Esophagus squamous epithelium (tissue), 5 donors: ENCODE results near the gene TRIP4. TPM values are rescaled to one million over a fixed set of nuclear protein-coding genes. Genes with fewer than 3 reads are reported as not detected.

Experiments used
- DNase-seq: peaks from one replicate; lab custom pipeline; 2025; lab: John Stamatoyannopoulos, UW
- H3K27ac ChIP-seq, 4 donors: fragments of 200-600 bp; sonication (generic); one replicate each; pipeline ENCODE4 v1.5.1; 2016 to 2019; ENCODE audit warnings: mild to moderate bottlenecking in 1 of 4
- H3K27me3 ChIP-seq, 4 donors: fragments of 200-600 bp; sonication (generic); 1 replicate in 3 of 4; 2 replicates in 1 of 4; pipeline versions ENCODE4 v1.5.1 to v1.6.0; 2017 to 2021; ENCODE audit warnings: antibody characterized with exemption in 1 of 4
- H3K36me3 ChIP-seq, 3 donors: fragments of 200-600 bp; sonication (generic); one replicate each; pipeline ENCODE4 v1.5.1; 2016 to 2019
- H3K4me1 ChIP-seq, 3 donors: fragments of 200-600 bp; sonication (generic); one replicate each; pipeline ENCODE4 v1.5.1; 2017 to 2019
- H3K4me3 ChIP-seq, 4 donors: fragments of 200-600 bp; sonication (generic); 1 replicate in 3 of 4; 2 replicates in 1 of 4; pipeline ENCODE4 v1.5.1; 2016 to 2019; ENCODE audit warnings: mild to moderate bottlenecking in 2 of 4, moderate library complexity in 1 of 4
- H3K9me3 ChIP-seq, 3 donors: fragments of 200-600 bp; sonication (generic); one replicate each; pipeline ENCODE4 v1.5.1; 2016 to 2019
- POLR2A ChIP-seq, 4 donors: fragments of 450-650 bp; IDR thresholded peaks; one replicate each; pipeline ENCODE4 v1.6.1; 2017; ENCODE audit warnings: antibody characterized with exemption in 4 of 4, mild to moderate bottlenecking in 4 of 4, moderate library complexity in 3 of 4
- WGBS, 2 donors: methylation state at CpG; one replicate each; pipeline ENCODE4 v1.1.5; 2018; 5-methylcytosine and 5-hydroxymethylcytosine counted together
- intact Hi-C: fragments of 100-400 bp; cut with DNase I; formaldehyde crosslinking; loops from one replicate; pipeline ENCODE4 v1.15.0; 2022
- total RNA-seq, 4 donors: library from RNA; depleted of rRNA; stranded (reverse); fragments of >200 nt; gene quantifications; one replicate each; pipeline ENCODE4 v1.1.0, GENCODE V29; 2016
- TF ChIP-seq, protein P1 (sequence below), 6 experiments: fragments of 450-650 bp in 4 of 6; fragments of 200-600 bp in 2 of 6; sonication (generic) in 2 of 6; IDR thresholded peaks; one replicate each; pipeline ENCODE4 v1.5.1; 2016 to 2019; ENCODE audit warnings: antibody characterized with exemption in 6 of 6, mild to moderate bottlenecking in 4 of 6, moderate library complexity in 4 of 6
- donor health status: DM: yes; HTN: yes; CAD: no.

TRIP4 gene
- total RNA-seq, 4 donors from 2014 or later, result 9.1 to 15.5 (median 12.8) TPM

DNA sequence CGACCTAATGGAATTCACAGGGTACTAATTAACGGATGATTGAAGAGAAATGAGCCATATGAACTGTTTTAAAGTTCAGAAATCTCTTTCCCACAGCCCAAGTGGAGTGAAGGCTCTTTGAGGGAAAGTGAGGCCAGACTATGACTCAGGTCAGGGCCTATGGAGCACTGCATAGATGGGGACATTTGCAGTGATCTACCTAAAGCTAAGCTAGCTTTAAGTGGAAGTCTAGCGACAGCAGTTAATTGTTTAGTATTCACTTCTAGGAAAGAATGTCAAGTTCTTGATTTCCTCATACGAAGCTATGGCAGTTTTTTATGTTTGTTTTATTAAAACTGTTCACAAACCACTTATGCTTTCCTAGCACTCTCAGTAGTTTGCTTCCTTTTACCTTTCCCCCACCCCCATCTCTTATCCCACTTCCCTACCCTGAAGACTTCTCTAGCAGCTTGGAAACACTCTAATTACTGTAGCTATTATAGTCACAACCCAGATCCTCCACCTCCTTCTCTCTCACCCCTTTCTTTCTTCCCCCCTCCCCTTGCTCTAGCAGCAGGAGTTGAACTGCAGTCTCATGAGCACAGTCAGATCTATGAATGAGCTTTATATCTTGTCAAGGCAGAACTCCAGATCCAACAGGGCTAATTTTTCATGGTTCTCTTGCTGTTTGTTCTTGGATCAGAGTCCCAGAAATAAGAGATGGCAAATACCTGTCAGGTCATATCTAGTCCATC, 78.9 kb downstream of the TRIP4 start:
- no peak for DNase-seq
- 56 to 75% methylated on average over 4 of the region's 4 CpGs for WGBS, 2 donors
- no peaks in the 10 kb centered on the region for H3K9me3 ChIP-seq
- H3K4me1 ChIP-seq, result peaks cover 23 to 68% (median 31%) of the 10 kb centered on the region in 3 donors
- no peak overlapping the region for H3K27ac ChIP-seq
- H3K4me3 ChIP-seq, result no peak overlapping the region
- intact Hi-C loops, result no loop called here
- no peaks in the 10 kb centered on the region for H3K27me3 ChIP-seq
- peaks cover 0 to 27% (median 0%) of the 10 kb centered on the region in 3 donors for H3K36me3 ChIP-seq
- TF ChIP-seq, protein P1, sequence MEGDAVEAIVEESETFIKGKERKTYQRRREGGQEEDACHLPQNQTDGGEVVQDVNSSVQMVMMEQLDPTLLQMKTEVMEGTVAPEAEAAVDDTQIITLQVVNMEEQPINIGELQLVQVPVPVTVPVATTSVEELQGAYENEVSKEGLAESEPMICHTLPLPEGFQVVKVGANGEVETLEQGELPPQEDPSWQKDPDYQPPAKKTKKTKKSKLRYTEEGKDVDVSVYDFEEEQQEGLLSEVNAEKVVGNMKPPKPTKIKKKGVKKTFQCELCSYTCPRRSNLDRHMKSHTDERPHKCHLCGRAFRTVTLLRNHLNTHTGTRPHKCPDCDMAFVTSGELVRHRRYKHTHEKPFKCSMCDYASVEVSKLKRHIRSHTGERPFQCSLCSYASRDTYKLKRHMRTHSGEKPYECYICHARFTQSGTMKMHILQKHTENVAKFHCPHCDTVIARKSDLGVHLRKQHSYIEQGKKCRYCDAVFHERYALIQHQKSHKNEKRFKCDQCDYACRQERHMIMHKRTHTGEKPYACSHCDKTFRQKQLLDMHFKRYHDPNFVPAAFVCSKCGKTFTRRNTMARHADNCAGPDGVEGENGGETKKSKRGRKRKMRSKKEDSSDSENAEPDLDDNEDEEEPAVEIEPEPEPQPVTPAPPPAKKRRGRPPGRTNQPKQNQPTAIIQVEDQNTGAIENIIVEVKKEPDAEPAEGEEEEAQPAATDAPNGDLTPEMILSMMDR (IDR thresholded peaks at IDR 0.05), result no peak
- no peak for TF ChIP-seq POLR2A (IDR thresholded peaks at IDR 0.05)

DNA sequence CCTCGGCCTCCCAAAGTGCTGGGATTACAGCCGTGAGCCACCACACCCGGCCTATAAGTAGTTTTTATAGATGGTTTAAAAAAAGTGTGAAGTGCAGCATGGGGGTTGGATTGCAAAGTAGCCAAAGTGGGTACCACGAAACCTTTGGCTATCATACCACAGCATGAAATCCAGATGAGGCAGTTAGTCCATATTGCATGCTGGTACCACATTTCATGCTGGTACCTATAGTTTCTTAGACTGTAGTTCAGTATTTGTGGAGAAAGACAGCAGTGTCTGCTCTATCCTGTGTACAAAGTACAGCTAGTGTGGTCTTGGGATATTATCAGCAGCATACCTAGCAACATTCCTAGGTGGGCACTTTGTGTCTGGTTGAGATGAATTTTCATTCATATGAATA, 84.5 kb downstream of the TRIP4 start:
- WGBS, 2 donors, result 83 to 92% methylated on average over 4 of the region's 4 CpGs
- Histone ChIP-seq H3K4me1 (peaks cover 0 to 19% (median 0%) of the 10 kb centered on the region in 3 donors), H3K27ac (no peak overlapping the region), H3K9me3 (no peaks in the 10 kb centered on the region), H3K27me3 (no peaks in the 10 kb centered on the region), H3K4me3 (no peak overlapping the region), H3K36me3 (peaks cover 0 to 35% (median 0%) of the 10 kb centered on the region in 3 donors)
- intact Hi-C loops, result no loop called here
- TF ChIP-seq POLR2A (IDR thresholded peaks at IDR 0.05), result no peak
- TF ChIP-seq, protein P1 (IDR thresholded peaks at IDR 0.05), result no peak
- no peak for DNase-seq

DNA sequence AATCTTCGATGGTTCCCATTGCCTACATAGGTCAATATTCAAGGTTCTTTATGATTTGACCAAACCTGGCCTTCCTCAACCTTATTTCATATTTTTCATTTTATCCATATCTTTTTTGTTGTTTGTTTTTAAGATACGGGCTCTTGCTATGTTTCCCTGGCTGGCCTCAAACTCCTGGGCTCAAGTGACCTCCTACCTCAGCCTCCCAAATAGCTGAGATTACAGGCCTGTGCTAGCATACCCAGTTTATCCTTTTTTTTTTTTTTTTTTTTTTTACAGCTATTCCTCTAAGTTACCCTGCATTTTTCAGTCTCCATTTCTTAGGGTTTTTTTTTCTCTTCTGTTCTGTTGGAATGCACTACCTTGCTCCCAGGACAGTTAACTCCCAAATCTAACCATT, 87.2 kb downstream of the TRIP4 start:
- no peak for DNase-seq
- Histone ChIP-seq H3K9me3 (no peaks in the 10 kb centered on the region), H3K4me3 (no peak overlapping the region), H3K36me3 (peaks cover 0 to 25% (median 0%) of the 10 kb centered on the region in 3 donors), H3K27me3 (no peaks in the 10 kb centered on the region), H3K27ac (no peak overlapping the region), H3K4me1 (peaks cover 0 to 13% (median 0%) of the 10 kb centered on the region in 3 donors)
- intact Hi-C loops, result no loop called here
- WGBS, 2 donors, result 85 to 89% methylated on average over 2 of the region's 2 CpGs
- TF ChIP-seq POLR2A (IDR thresholded peaks at IDR 0.05), result no peak
- TF ChIP-seq, protein P1 (IDR thresholded peaks at IDR 0.05), result no peak

DNA sequence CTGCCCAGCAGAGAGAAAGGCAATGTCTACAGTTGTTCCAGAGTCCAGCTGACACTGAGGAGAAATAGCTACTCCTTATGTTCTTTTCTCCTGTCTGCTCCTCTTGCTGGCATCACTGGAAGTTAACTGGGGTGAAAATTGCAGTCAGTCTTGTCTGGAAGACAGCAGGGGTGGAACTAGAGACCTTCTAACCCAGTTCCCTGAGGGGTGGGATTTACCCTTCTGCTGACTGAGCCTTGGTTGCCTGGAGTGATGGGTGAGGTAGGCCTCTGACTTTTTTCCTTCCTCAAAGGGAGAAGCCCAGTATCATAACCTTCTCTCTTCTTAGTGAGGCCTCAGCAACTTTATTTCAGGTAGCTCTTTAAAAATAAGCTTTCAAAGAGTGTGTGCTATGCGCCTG, 88.9 kb downstream of the TRIP4 start:
- Histone ChIP-seq H3K27me3 (no peaks in the 10 kb centered on the region), H3K9me3 (no peaks in the 10 kb centered on the region), H3K4me3 (no peak overlapping the region), H3K36me3 (peaks cover 0 to 13% (median 0%) of the 10 kb centered on the region in 3 donors), H3K27ac (no peak overlapping the region), H3K4me1 (peaks cover 0 to 13% (median 0%) of the 10 kb centered on the region in 3 donors)
- no peak for DNase-seq
- no peak for TF ChIP-seq POLR2A (IDR thresholded peaks at IDR 0.05)
- TF ChIP-seq, protein P1 (IDR thresholded peaks at IDR 0.05), result no peak
- WGBS, 2 donors, result 81 to 100% methylated on average over 1 of the region's 1 CpG
- intact Hi-C loops, result no loop called here

DNA sequence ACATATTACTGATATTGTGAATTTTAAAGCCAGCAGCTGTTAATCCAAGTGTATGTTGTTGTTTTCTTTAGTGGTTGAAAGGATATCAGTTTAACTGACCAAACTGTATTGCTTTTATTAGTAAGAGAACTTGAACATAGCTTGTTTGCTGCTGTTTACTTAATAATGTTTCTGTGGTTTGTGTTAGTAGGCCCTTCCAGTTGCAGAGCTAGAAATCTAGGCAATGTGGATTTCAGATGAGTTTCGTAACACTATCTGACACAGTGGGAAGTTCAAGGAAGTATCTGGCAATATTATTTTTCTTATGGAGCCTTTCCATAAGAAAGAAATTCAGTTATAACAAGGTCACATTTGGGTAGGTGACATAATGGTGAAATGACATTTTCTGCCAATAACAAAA, 91.2 kb downstream of the TRIP4 start:
- H3K36me3 ChIP-seq, result peaks cover 0 to 7% (median 0%) of the 10 kb centered on the region in 3 donors
- no peaks in the 10 kb centered on the region for H3K27me3 ChIP-seq
- peaks cover 0 to 13% (median 0%) of the 10 kb centered on the region in 3 donors for H3K4me1 ChIP-seq
- H3K27ac ChIP-seq, result no peak overlapping the region
- no peak overlapping the region for H3K4me3 ChIP-seq
- DNase-seq, result no peak
- no peaks in the 10 kb centered on the region for H3K9me3 ChIP-seq
- TF ChIP-seq, protein P1 (IDR thresholded peaks at IDR 0.05), result no peak
- no peak for TF ChIP-seq POLR2A (IDR thresholded peaks at IDR 0.05)
- 0 to 33% methylated on average over 1 of the region's 1 CpG for WGBS, 2 donors
- intact Hi-C loops, result no loop called here
